Stimulated activated CD8-positive, alpha-beta memory T cell treated with anti-CD3 and anti-CD28 coated beads, Interleukin-15, amount 100 ng/mL, for 4 hours (primary cell): ENCODE measurements around the gene AIFM2.
"Not testable (repeated sequence)": the region's sequence is repeated elsewhere in the genome, so short reads cannot be mapped to it uniquely, and the experiment has no call there.

Source experiments
- DNase-seq, 2 donors: peaks; one replicate each; pipeline ENCODE4 v3.0.0-alpha.2; 2020; ENCODE audit warnings: low read depth in 2 of 2

The AIFM2 gene

DNA sequence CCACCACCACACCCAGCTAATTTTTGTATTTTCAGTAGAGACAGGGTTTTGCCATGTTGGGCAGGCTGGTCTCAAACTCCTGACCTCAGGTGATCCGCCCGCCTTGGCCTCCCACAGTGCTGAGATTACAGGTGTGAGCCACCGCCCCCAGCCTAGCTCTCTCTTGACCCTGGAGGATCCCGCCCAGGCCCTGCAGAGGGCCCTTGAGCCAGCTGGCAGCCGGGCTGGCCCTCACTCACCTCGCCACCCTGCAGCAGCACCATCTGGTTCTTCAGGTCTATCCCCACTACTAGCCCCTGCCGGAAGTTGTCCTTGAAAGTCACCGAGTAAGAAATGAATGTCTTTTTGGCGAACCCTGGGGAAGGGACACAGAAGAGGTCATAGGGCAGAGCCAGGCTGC lies 9.5 kb downstream of the AIFM2 start:
- DNase-seq = not testable (repeated sequence)

DNA sequence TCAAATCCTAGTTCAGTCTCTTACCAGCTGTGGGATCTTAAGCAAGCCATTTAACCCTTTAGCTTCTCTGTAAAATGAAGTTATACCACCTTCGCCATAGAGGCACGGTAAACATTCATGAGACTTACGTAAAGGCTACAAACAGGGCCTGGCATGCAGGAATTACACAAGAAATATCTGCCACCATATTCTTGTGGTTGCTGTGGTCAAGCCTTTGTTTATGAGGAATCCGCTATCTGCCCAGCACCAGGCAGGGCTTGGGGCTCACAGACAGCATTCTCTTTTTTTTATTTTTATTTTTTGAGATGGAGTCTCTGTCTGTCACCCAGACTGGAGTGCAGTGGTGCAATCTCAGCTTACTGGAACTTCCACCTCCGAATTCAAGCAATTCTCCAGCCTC lies 9.9 kb downstream of the AIFM2 start:
- no peak for DNase-seq

DNA sequence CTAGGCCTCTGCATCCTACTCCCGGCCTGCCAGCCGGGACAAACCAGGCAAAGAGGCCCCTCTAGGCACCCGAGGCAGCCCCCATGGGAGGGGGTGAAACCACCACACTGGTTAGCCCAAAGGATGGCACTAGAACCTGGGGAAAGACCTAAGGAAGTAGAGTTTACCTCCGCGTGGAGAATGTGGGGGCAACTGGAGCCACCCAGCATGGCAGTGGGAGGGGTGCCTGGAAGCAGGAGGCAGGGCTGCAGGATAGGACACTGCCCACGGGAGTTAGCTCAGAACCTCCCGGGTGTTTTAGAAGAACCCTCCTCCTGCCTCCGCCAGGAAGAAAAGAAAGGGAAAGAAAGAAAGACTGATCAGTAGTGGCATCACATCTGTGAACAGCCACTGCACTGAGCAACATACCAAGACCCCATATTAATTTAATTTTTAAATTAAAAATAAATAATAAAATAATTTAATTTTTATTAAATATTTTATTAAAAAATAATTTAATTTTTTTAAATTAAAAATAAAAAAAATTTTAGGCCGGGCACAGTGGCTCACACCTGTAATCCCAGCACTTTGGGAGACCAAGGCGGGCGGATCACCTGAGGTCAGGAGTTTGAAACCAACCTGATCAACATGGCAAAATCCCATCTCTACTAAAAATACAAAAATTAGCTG lies 11.2 kb downstream of the AIFM2 start:
- no peak for DNase-seq

DNA sequence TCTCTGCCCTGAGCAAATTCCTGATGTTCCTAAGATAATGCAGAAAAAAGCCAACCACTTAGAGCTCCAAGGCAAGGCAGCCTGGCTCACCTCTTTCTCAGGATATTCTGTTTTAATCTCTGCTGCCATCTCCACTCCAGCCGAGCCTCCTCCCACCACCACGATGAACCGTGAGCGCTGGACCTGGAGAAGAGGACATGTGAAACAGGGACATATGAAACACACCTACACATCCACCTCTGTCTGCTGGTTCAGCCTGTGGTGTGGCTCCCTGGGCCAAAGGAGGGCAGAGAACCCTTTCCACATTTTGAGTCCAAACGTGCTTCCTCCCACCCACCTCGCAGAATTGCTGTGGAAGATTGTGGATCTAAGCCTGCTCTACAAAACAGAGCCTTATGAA lies 12.2 kb downstream of the AIFM2 start:
- no peak for DNase-seq

DNA sequence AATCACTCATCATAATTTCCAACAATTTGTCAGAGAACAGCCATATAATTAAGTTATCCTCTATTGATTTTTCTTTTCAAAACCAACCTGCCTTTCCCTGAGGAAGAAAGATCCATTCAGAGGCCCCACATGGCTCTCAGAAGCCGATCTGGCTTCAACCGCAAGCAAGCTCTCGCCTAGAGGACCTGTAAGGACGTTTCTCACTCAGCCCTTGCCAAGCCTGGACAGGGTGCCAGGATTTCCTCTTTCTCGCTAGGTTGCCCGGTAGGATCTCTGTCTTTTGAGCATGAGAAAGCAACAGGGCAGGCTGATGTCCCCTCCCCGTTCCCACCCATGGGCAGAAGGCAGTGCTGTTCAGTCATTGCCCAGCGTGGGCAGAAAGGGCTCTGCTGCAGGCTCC lies 13.0 kb downstream of the AIFM2 start:
- no peak for DNase-seq

DNA sequence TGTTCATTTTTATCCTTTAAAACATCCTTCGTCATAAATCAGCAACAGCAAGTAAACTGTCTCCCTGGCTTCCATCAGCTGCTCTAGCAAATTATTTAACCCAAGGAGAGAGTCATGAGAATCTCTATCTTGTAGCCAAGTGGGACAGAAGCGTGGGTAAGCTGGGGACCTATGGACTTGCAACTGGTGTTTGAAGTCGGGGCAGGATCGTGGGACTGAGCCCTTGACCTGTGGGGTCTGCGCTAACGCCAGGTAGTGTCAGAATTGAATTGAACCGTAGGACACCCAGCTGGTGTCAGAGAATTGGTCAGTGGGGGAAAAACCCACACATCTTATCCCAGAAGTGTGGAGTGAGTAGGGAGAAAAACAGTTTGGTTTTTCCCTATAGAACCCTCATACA lies 13.4 kb downstream of the AIFM2 start:
- no peak for DNase-seq

DNA sequence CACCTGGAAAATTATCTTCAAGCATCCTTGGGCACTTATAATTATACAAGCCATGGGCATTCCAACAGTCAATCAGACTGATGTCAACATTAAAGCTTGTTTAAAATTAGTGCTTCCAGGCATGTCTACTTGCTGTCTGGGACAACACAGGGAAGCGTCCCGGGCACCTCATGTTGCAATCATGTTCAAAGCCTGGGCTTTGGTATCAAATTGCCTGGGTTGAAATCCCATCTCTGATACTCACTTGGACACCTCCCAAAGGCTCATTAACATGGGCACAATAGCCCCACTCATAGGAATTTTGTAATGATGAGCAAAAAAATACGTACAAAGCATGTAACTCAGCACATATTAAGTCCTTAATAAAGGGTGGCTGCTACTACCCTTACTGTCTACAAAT lies 14.4 kb downstream of the AIFM2 start:
- no peak for DNase-seq

DNA sequence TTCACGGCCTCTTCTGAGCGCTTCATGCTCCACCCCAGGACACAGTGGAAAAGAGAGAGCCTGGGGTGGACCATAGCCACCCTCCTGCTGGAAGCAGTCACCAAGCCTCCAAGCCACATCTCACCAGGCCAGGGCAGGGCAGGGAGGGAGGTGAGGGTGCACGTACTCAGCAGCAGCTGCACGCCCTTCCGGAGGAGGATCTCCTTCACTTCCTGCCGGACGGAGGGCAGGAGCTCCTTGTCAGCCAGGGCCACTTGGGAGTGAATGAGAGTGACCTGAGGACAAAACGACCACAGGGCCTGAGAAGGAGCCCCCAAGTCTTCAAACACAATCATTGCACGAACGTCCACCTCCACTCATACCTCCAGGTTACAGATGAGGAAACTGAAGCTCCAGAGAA lies 15.0 kb downstream of the AIFM2 start:
- DNase-seq = no peak

DNA sequence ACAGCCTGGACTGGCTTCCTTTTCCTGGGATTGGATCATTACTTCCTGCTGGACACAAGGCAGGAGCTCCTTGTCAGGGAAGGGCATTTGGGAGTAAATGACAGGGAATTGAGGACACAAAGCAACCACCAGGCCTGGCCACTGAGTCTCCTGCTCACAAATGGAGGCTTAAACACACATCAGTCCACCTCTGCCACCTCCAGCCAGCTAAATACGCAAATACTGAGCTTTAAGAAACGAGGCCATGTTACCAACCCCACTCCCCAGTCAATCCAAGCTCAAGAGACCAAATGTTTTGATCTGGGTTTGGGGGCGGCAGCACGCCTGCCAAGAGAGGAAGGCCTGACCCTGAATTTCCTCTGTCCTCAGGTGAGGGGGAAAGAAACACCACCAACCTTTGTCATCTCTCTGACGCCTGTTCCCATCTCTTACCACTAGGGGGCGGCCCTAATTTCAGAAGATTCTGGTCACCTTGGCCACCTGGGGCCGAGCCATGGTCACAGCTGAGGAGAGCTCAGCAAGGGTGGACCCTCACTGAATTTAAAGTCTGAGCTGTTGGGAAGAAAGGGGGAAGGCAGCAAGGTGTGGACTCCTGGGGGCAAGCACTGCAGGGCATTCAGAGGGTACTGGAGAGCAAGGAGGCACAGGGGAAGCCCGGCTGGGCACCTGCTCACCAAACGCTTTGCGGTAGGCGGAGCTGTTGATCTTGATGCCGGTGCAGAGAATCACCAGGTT lies 16.5 kb downstream of the AIFM2 start:
- no peak for DNase-seq

DNA sequence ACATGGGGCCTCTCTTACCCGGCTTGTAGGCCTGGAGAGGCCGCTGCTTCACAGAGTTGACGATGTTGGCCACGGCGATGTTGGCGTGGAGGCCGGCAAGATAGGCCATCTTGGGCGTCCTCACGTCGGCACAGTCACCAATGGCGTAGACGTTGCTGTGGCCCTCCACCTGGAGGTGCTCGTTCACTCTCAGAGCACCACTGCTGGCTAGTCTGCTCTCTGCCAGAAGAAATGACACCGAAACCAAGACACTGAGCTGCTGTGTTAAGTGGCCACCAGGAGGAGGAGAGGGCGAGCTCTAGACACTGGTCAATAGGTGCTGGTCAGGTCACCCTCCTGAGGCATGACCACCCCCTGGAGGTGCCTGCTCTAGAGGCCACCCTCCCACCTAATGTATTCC lies 17.7 kb downstream of the AIFM2 start:
- DNase-seq = no peak

DNA sequence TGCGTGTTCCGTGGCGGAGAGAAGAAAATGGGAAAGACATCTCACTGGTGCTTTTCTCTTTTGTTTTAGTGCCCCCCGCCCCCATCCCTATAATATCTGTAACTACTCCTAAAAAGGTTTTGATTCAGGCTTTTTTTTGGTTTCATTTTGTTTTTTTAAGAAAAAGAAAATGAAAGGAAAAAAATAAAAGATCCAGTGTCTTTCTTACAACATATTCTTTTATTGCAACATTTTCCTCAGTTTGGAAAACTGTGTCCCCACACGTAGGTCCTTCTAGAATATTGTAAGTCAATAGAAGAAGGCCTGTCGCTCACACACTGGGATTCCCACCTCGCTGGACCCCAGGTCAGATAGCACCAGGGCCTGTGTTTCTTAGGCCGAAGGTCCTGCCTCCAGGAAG lies 20.6 kb downstream of the AIFM2 start:
- no peak for DNase-seq

DNA sequence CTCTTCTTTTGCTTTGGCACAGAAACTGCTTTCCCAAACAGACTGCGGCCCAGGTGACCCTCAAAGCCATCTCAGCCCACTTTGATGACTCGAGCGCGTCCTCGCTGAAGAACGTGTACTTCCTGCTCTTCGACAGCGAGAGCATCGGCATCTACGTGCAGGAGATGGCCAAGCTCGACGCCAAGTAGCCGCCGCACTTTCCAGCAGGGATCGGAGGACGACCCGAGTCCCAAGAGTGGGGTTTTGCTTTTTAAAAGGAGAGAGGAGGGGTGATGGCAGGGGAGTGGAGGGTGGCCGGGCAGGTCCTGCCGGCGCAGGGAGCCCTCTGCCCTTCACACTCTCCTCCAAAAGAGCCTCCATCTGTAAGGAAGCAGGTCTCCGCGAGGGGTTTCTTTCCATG lies 21.1 kb downstream of the AIFM2 start:
- DNase-seq = no peak

DNA sequence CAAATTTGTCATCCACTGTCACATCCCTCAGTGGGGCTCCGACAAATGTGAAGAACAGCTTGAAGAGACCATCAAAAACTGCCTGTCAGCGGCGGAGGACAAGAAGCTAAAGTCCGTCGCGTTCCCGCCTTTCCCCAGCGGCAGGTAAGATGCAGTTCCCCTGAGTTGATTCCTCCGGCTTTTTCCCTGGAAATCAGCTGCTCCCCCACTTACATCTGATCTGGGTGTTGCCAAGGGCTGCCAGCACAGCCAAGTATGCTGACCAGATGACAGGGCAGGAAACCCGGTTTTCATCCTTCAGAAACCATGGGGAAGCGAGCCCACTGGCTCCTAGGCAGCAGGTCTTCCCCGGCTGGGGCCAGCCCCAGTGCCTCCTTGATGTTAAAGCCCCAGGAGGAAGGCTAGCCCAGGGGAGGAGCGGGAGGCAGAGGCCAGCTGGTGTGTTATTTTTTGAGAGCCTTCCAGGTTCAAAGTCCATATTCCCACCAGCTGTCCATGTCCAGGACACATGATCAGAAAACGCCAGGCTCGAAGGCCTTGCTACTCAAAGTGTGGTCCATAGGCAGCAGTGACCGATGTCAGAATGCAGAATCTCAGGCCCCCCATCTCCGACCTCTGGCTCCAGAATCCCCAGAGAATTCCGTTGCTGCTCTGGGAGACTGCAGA lies 23.4 kb downstream of the AIFM2 start:
- no peak for DNase-seq

DNA sequence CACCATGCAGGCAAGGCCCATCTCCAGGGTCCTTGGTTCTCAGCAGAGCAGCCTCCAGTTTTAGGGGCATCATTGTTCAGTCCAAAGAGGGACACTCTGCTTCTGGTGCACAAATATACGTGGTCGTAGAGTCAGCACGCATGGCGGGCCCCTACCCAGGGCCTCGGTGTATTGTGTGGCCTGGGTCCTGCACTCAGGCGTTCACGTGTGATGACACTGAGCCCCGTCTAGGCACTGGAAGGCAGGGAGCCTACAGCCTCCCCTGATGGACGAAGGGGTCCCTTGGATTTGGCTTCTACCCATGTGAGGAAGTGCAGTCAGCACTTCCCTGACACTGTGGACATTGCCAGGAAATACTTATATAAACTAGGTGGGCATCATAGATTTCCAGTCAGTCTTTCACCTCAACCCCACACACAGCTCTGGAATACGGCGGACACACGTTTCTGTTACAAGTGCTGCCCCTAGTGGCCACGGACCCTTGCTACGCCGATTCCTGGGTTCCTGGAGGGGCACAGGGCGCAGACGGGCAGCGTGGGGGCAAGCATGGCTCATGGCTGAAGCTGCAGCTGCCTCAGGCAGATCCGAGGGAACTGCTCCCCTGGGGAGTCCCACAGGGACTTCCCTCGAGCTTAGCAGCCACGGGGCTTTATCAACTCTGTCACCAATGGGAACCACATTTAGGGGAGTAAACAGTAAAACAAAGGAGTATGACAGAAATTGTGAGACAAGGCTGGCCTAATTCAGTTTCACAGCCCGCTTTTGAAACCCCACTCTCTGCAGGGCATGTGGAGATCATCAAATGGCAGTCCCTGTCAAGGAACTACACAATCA lies 25.4 kb downstream of the AIFM2 start:
- no peak for DNase-seq

DNA sequence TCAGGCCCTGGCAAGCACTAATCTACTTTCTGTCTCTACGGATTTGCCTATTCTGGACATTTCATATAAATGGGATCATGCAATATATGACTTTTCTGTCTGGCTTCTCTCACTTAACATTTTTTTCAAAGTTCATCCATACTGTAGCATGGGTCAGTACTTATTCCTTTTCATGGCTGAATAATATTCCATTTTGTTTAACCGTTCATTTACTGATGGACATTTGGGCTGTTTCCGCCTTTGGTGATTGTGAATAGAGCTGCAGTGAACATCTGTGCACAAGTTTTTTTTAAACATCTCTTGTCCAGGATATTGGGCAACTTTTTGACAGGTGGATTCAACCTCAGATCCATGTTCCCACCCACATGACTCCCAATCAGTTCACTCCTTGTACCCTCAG lies 31.0 kb downstream of the AIFM2 start:
- no peak for DNase-seq

DNA sequence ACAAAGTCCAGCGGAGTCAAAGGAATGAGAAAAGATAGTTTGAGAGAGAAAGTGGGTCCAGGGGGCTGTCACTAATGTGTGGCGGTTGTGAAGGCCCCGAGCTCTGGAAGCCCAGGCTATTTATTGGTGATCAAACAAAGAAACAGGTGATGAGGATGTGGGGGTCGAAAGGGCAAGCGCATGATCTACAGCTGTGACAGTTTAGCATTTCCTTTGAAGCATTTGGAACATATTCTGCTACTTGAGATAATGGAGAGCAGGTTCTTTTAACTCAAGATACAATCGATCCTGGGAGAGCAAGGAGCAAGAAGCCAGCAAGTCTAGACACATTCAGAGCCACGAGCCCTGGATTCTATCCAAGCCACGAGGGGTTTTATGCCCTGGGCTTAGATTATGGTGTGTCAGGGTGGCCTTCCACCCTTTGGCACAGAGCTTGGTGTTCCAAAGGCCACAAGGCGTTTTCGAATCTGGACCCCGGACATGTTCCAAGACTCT lies 31.5 kb downstream of the AIFM2 start:
- not testable (repeated sequence) for DNase-seq

DNA sequence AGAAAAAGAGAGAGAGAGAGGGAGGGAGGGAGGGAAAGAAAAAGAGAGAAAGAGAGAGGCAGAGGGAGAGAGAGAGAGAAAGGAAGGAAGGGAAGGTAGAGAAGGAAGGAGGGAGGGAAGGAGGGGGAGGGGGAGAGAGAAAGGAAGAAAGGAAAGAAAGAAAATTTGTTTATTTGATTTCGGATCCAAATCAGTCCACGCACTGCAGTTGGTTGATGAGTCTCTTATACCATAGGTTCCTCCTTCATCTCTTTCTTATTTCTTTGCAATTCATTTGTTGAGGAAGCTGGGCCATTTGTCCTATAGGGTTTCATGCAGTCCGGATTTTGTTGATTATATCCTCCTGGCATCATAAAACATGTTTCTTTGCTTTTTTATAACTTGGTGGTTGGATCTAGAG lies 34.4 kb downstream of the AIFM2 start:
- DNase-seq = no peak

DNA sequence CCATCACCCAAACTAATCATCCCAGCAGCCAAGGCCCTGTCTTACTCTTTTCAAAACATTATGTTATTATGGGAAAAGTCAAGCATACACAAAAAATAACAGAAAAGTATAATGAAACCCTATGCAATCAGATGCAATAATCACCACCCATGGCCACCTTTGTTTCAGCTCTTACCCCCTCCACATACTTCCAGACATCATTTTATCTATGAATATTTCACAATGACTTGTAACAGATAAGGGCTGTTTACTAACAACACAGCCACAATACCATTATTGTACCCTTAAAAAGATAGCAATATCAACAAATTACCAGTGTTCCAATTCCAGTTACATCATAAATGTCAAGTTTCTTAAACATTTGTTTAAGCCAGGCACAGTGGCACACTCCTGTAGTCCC lies 35.2 kb downstream of the AIFM2 start:
- DNase-seq = no peak

DNA sequence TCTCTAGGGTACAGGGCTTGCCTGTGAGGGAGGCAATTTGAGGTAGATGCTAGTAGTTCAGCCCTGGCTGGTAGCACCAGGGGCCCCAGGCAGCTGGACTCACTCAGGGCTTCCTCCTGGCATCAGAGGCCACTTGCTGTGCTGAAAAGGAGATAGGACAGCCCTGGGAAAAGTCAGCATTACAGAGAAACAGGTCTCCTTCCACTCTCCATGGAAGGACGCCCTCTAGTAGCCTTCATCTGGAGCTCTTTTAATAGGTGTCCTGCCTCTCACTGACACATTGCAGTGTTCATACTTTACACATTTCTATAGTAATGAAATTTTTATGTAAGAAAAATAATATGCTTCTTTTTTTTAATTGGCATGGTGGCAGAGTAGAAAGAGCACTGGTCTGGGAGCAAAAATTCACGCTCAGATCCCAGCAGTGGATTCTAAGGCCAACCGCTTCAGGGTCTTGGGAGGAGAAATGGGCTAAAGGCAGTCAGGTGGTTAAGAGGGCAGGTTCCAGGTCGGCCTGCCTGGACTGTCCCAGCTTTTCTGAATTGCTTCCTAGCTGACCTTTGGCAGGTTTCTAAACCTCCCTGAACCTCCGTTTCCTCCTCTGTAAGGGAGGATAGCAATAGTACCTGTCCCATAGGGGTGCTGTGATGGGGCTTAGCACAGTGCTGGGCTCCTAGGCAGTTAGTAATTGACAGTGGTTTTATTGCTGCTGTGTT lies 35.8 kb downstream of the AIFM2 start:
- no peak for DNase-seq

DNA sequence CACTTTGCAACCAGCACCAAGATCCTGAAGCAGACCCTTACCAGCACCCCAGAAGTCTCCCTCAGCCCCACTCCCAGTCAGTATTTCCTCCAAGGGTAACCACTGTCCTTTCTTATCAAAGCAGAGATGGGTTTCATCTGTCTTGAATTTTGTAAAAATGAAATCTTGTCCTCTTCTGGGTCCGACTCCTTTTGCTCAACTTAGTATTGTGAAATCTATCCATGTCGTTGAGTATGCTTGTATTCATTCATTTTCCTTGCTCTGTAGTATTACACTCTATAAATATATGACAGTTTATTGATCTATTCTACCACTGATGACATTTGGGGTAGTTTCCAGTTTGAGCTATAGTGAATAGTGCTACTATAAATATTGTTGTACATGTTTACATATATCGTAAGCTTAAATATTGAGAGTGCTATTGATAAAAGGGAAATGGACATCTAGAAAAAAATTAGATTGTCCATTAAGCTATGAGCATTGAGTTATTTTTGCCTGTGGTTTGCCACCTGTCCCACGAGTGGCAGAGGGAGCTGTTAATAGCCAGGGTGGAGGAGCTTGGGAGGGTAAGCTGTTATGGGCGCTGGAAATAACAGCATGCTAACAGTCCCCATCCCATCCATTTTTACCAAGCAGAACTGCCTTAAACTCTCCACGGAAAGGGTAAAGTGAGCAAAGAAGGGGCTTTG lies 36.5 kb downstream of the AIFM2 start:
- DNase-seq = no peak

DNA sequence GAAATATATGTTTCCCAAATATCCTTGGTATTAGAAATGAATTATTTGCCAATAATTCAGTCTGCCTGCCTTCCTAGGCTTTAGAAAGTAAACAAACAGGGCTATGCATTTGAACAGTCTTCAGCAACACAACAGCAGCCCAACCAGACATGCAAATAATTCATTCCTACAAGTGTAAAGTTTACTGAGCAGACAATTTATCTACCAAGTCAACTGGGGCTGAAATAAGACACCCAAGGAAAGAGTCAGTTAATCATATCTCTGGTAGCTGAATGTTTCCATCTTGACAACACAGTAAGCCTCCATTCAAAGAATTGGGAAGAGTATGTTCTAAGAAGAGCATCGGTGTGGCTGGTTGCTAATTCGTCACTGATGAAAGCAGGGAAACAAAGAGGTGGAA lies 38.4 kb downstream of the AIFM2 start:
- DNase-seq = no peak
